GM21367 (cell line): ENCODE results near the gene LCN15.
"Not testable (repeated sequence)": the region's sequence is repeated elsewhere in the genome, so short reads cannot be mapped to it uniquely, and the experiment has no call there.

Source experiments
- ATAC-seq: cut with Tn5 transposase; IDR thresholded peaks from one replicate; pipeline ENCODE4 v1.9.1; 2021; ENCODE audit not compliant: unreplicated experiment

LCN15 gene

GRCh38 chr9:136775191-136775590 lies 10.9 kb upstream of the LCN15 start:
- ATAC-seq: no peak

GRCh38 chr9:136774416-136775045 lies 10.2 kb upstream of the LCN15 start:
- no peak for ATAC-seq

- ATAC-seq: no peak
Observed at GRCh38 chr9:136773386-136774044, 9.2 kb upstream of the LCN15 start.

- no peak for ATAC-seq
Observed at GRCh38 chr9:136771907-136772415, 7.6 kb upstream of the LCN15 start.

GRCh38 chr9:136769710-136770191 lies 5.4 kb upstream of the LCN15 start:
- ATAC-seq: no peak

- not testable (repeated sequence) for ATAC-seq
Observed at GRCh38 chr9:136766410-136767120, 2.2 kb upstream of the LCN15 start.

GRCh38 chr9:136765745-136766409 lies 1.6 kb upstream of the LCN15 start:
- not testable (repeated sequence) for ATAC-seq

GRCh38 chr9:136765041-136765440 lies 723 bp upstream of the LCN15 start:
- no peak for ATAC-seq

GRCh38 chr9:136763649-136764035 lies 676 bp downstream of the LCN15 start:
- no peak for ATAC-seq

GRCh38 chr9:136762915-136763648 lies 1.2 kb downstream of the LCN15 start:
- ATAC-seq: no peak

- ATAC-seq: no peak
Observed at GRCh38 chr9:136762221-136762691, 2.1 kb downstream of the LCN15 start.

GRCh38 chr9:136761545-136761981 lies 2.8 kb downstream of the LCN15 start:
- ATAC-seq: no peak

- ATAC-seq: not testable (repeated sequence)
Observed at GRCh38 chr9:136760834-136761544, 3.3 kb downstream of the LCN15 start.

GRCh38 chr9:136760424-136760823 lies 3.9 kb downstream of the LCN15 start:
- ATAC-seq: no peak

- no peak for ATAC-seq
Observed at GRCh38 chr9:136759436-136760325, 4.6 kb downstream of the LCN15 start.

- no peak for ATAC-seq
Observed at GRCh38 chr9:136759001-136759400, 5.3 kb downstream of the LCN15 start.

- no peak for ATAC-seq
Observed at GRCh38 chr9:136757751-136758140, 6.6 kb downstream of the LCN15 start.

GRCh38 chr9:136757328-136757727 lies 7.0 kb downstream of the LCN15 start:
- ATAC-seq: no peak

GRCh38 chr9:136756836-136757235 lies 7.5 kb downstream of the LCN15 start:
- ATAC-seq: no peak
